Neural cell (in vitro differentiated cells): ENCODE measurements around the gene CERS1.

Experiments
- EP300 ChIP-seq: fragments of 450-650 bp; conservative IDR thresholded peaks from 2 replicates; pipeline ENCODE4 v1.6.1; 2014; ENCODE audit warnings: antibody characterized with exemption, mild to moderate bottlenecking, moderate library complexity; ENCODE audit not compliant: poor library complexity, severe bottlenecking
- EZH2 ChIP-seq: fragments of 200-600, 300-800 bp; shearing (Covaris generic), sonication (generic); IDR thresholded peaks from 2 replicates; pipeline ENCODE4 v1.6.1; 2014; ENCODE audit warnings: antibody characterized with exemption, low read length, borderline replicate concordance, mild to moderate bottlenecking; ENCODE audit not compliant: insufficient read depth, poor library complexity, severe bottlenecking
- MXI1 ChIP-seq: fragments of 450-650 bp; conservative IDR thresholded peaks from 2 replicates; pipeline ENCODE4 v1.6.1; 2014; ENCODE audit warnings: antibody characterized with exemption, mild to moderate bottlenecking; ENCODE audit not compliant: poor library complexity, severe bottlenecking
- POLR2AphosphoS5 ChIP-seq: IDR thresholded peaks from 2 replicates; pipeline ENCODE4 v1.6.1; 2012
- RAD21 ChIP-seq: fragments of 450-650 bp; conservative IDR thresholded peaks from 2 replicates; pipeline ENCODE4 v1.6.1; 2014; ENCODE audit warnings: antibody characterized with exemption, mild to moderate bottlenecking, moderate library complexity
- SMC3 ChIP-seq: fragments of 450-650 bp; conservative IDR thresholded peaks from 2 replicates; pipeline ENCODE4 v1.6.1; 2014; ENCODE audit warnings: antibody characterized with exemption, mild to moderate bottlenecking, moderate library complexity; ENCODE audit not compliant: poor library complexity
- TAF1 ChIP-seq: IDR thresholded peaks from 2 replicates; pipeline ENCODE4 v1.6.1; 2012; ENCODE audit warnings: low read depth
- TF ChIP-seq, protein P1 (sequence below): fragments of 450-650 bp; IDR thresholded peaks from 2 replicates; pipeline ENCODE4 v1.5.1; 2014; ENCODE audit warnings: antibody characterized with exemption, mild to moderate bottlenecking, moderate library complexity; ENCODE audit not compliant: poor library complexity, severe bottlenecking
- TF ChIP-seq, protein P2 (sequence below): IDR thresholded peaks from 2 replicates; pipeline ENCODE4 v1.6.1; 2012; ENCODE audit warnings: borderline replicate concordance

DNA sequence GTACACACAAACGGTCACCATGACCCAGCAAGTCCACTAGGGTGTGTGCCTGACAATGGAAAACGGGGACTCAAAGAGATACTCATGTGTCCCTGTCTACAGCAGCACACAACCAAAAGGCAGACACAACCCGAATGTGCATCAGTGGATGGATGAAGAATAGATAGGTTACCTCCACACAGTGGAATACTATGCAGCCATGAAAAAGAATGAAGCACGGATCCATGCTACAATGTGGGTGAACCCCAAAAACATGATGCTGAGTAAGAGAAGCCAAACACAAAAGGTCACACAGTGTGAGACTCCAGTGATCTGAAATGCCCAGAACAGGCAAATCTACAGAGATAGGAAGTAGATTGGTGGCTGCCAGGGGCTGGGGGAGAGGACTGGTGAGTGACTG lies 9.0 kb downstream of the CERS1 start:
- TF ChIP-seq TAF1 = no peak
- TF ChIP-seq, protein P1, sequence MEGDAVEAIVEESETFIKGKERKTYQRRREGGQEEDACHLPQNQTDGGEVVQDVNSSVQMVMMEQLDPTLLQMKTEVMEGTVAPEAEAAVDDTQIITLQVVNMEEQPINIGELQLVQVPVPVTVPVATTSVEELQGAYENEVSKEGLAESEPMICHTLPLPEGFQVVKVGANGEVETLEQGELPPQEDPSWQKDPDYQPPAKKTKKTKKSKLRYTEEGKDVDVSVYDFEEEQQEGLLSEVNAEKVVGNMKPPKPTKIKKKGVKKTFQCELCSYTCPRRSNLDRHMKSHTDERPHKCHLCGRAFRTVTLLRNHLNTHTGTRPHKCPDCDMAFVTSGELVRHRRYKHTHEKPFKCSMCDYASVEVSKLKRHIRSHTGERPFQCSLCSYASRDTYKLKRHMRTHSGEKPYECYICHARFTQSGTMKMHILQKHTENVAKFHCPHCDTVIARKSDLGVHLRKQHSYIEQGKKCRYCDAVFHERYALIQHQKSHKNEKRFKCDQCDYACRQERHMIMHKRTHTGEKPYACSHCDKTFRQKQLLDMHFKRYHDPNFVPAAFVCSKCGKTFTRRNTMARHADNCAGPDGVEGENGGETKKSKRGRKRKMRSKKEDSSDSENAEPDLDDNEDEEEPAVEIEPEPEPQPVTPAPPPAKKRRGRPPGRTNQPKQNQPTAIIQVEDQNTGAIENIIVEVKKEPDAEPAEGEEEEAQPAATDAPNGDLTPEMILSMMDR = no peak
- TF ChIP-seq POLR2AphosphoS5 = no peak
- TF ChIP-seq EP300 = no peak
- TF ChIP-seq EZH2 = no peak
- no peak for TF ChIP-seq SMC3
- TF ChIP-seq MXI1 = no peak
- TF ChIP-seq RAD21 = no peak
- TF ChIP-seq, protein P2, sequence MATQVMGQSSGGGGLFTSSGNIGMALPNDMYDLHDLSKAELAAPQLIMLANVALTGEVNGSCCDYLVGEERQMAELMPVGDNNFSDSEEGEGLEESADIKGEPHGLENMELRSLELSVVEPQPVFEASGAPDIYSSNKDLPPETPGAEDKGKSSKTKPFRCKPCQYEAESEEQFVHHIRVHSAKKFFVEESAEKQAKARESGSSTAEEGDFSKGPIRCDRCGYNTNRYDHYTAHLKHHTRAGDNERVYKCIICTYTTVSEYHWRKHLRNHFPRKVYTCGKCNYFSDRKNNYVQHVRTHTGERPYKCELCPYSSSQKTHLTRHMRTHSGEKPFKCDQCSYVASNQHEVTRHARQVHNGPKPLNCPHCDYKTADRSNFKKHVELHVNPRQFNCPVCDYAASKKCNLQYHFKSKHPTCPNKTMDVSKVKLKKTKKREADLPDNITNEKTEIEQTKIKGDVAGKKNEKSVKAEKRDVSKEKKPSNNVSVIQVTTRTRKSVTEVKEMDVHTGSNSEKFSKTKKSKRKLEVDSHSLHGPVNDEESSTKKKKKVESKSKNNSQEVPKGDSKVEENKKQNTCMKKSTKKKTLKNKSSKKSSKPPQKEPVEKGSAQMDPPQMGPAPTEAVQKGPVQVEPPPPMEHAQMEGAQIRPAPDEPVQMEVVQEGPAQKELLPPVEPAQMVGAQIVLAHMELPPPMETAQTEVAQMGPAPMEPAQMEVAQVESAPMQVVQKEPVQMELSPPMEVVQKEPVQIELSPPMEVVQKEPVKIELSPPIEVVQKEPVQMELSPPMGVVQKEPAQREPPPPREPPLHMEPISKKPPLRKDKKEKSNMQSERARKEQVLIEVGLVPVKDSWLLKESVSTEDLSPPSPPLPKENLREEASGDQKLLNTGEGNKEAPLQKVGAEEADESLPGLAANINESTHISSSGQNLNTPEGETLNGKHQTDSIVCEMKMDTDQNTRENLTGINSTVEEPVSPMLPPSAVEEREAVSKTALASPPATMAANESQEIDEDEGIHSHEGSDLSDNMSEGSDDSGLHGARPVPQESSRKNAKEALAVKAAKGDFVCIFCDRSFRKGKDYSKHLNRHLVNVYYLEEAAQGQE = no peak
